Stimulated activated naive CD8-positive, alpha-beta T cell treated with anti-CD3 and anti-CD28 coated beads, Interleukin-15, Interleukin-2, amounts not matched to agents 100 U/mL and 50 U/mL, for 24 hours (primary cell): Measurements from ENCODE around the gene MLX.
A peak's percentile ranks its signal among the peaks of the same experiment; 100 is the strongest.
"Not testable (repeated sequence)": the region's sequence is repeated elsewhere in the genome, so short reads cannot be mapped to it uniquely, and the experiment has no call there.

Experiments
- ATAC-seq: fragments of 150-1000 bp; cut with Tn5 transposase; one replicate; pipeline ENCODE4 v1.10.0; 2021
- DNase-seq: peaks from one replicate; pipeline ENCODE4 v3.0.0; 2021

MLX gene

DNA sequence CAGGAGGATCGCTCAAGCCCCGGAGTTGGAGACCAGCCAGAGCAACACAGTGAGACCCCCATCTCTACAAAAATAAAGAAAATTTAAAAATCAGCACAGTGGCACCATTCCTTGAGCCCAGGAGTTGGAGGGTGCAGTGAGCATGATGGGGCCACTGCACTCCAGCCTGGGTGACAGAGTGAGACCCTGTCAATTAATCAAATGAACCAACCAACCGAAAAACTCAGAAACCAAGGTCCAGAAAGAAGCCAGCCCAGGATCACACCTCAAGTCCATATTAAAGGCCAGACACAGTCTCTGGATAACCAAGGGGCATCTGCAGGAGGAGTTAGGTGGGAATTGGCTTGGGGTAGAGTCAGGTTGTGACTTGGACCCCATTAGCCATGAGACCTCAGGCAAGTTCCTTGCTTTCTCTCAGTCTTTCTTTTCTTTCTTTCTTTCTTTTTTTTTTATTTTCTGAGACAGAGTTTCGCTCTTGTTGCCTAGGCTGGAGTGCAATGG, 11.7 kb upstream of the MLX start:
- ATAC-seq: no peak
- no peak for DNase-seq

DNA sequence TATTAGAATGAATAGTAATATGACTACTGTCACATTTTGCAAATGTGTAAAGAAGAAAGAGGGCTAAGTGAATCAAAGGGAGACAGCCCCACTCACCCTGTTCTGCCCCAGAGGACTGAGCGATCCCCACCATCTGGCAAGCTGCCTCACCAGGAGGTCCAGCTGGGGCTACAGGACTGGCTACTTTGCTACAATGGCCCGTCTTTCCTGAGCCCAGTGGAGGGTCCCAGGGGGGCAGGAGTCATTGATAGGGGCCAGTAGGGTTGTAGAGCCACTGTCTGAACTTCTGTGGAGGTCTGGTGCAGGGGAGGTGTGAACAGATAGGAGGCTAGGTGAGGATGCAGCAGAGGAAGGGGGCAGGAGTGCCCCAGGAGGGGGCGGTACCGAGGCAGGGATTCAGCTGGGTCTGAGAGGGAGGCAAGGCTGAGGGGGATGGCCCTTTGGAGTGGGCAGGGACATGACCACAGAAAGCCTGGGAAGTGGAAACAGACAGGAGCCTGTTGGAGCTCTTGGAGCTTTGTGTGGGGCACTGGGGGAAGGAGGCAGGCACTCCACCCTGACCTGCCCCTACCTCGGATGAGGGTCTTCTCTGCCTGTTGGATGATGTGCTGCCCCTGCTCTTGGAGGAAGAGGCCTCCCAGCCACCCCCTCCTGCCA, 10.8 kb upstream of the MLX start:
- not testable (repeated sequence) for DNase-seq, ATAC-seq

DNA sequence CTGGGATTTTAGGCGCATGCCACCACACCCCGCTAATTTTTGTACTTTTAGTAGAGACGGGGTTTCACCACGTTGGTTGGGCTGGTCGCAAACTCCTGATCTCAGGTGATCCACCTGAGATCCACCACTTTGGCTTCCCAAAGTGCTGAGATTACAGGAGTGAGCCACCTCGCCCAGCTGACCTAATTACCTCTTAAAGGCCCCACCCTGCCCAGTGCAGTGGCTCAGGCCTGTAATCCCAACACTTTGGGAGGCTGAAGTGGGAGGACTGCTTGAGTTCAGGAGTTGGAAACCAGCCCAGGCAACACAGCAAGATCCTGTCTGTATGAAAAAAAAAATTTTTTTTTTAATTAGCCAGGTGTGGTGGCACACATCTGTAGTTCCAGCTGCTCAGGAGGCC, 7.8 kb upstream of the MLX start:
- ATAC-seq: no peak
- DNase-seq: no peak

DNA sequence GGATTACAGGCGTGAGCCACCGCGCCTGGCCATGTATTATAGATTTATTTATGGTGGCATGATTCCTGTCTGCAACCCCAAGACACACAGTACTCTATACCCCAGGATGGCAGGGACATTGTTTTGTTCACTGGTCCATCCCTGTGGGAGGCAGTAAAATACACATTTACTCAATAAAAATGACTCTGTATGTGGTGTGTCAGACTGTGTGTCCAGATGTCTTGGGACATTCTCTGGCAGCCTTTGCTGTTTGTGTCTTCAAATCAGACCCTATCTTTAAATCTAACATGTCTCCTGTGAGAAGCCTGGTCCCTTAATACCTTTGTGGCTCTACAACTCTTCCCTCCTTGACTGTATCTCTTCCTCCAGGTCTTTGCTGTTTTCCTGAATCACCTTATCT, 6.7 kb upstream of the MLX start:
- DNase-seq (no peak), ATAC-seq (no peak)

DNA sequence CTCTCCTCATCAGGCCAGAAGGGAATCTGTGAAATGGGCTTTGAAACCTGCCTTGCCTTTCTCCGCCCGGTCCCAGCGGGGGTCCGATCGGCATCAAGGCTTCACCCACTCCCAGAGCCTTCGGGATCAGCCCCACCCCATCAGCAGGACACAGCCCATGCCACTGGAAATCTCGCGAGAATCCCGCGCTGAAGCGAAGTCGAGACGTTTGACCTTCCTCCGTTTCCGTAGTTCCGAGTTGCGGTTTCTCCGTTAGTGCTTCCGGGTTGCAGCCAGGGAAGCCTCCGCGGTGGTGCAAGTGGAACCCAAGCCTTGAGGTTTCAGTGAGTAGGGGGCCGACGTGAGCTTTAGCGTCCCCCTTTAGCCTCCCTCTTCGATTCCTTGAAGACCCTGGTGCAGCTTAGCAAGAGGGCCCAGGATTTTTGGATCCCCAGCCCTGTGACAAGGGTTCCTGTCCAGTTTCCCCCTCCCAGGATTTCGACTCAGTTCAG, 5.0 kb upstream of the MLX start, which contains the start of gene COASY:
TSS of gene COASY (plus strand) at position 252 of the 491 bp plus-strand sequence. CDS start 475 bp downstream, outside the sequence.
- DNase-seq (peak; percentile 95), ATAC-seq (peak; percentile 67)

DNA sequence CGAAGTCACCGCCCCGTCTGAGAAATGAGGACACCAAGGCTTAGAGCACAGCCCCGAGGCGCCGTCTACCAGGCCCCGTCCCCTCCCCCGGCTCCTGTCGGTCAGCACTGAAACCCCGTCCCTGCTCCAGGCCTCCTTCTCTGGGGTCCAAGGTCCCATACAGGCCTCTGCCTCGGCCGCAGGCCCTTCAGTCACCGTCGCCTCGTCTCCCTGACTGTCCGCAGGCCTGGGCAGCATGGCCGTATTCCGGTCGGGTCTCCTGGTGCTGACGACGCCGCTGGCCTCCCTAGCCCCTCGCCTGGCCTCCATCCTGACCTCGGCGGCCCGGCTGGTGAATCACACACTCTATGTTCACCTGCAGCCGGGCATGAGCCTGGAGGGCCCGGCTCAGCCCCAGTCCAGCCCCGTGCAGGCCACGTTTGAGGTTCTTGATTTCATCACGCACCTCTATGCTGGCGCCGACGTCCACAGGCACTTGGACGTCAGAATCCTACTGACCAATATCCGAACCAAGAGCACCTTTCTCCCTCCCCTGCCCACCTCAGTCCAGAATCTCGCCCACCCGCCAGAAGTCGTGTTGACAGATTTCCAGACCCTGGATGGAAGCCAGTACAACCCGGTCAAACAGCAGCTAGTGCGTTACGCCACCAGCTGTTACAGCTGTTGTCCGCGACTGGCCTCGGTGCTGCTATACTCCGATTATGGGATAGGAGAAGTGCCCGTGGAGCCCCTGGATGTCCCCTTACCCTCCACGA, 4.3 kb upstream of the MLX start:
- DNase-seq (no peak), ATAC-seq (no peak)

DNA sequence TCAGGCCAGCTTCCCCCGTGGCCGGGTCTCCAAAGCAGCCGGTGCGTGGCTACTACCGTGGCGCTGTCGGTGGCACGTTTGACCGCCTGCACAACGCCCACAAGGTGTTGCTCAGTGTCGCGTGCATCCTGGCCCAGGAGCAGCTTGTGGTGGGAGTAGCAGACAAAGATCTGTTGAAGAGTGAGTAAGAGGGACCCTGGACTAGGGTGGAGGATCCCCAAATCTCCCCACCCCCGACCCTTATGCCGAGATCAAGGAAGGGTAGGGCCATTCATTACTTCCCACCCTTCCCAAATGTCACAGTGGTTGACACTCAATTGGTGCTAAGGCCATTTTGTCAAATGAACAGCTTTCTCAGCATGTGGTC, 3.8 kb upstream of the MLX start:
- ATAC-seq (no peak), DNase-seq (no peak)

DNA sequence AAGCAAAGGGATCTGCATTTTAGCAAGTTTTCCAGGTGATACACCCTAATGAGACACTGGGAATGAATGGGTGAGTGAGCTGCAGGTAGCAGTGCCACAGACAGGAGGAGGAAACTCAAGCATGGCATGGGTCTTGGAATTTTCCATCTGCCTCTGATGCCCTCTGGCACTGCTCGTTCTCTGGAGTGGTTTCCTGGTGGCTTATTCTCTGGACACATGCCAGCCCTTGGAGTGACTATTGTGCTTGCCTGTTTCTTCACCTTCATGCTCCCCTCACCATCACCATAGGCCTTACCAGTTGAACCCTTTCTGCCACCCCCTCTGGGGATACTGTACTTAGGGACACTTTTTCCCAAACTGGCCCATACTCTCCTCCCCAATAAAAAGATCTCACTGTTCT, 3.4 kb upstream of the MLX start:
- DNase-seq (no peak), ATAC-seq (no peak)

DNA sequence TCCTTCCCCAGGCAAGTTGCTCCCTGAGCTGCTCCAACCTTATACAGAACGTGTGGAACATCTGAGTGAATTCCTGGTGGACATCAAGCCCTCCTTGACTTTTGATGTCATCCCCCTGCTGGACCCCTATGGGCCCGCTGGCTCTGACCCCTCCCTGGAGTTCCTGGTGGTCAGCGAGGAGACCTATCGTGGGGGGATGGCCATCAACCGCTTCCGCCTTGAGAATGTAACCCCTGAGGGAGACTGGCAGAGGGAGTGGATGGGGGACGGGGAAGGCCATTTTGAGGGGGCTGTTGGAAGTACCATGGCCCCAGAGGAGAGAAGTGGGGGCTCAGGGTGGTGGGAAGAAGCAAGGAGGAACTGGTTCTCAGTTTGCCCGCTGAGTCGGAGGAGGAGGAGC, 3.0 kb upstream of the MLX start:
- DNase-seq: no peak
- no peak for ATAC-seq

DNA sequence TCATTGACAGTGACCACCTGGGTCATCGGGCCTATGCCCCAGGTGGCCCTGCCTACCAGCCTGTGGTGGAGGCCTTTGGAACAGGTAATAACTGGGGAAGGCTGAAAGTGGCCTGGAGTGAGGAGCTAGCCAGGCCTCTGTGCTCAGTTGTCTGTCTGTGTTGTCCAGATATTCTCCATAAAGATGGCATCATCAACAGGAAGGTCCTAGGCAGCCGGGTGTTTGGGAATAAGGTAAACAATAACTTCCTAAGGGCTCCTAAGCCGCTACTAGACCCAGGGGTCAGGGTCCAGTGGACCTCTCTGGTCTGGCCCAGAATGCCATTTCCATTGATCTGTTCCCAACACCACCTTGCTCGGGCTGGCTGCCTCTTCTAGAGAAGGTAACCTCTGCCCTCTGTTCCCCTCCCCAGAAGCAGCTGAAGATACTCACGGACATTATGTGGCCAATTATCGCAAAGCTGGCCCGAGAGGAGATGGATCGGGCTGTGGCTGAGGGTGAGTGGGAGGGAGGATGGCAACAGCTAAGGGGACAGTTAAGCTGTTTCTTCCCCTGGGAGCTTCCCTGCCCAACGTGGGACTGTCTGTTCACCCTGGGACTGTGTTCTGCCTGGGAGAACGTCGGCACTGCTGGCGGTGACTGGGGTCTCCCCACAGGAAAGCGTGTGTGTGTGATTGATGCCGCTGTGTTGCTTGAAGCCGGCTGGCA, 1.9 kb upstream of the MLX start:
- no peak for ATAC-seq

DNA sequence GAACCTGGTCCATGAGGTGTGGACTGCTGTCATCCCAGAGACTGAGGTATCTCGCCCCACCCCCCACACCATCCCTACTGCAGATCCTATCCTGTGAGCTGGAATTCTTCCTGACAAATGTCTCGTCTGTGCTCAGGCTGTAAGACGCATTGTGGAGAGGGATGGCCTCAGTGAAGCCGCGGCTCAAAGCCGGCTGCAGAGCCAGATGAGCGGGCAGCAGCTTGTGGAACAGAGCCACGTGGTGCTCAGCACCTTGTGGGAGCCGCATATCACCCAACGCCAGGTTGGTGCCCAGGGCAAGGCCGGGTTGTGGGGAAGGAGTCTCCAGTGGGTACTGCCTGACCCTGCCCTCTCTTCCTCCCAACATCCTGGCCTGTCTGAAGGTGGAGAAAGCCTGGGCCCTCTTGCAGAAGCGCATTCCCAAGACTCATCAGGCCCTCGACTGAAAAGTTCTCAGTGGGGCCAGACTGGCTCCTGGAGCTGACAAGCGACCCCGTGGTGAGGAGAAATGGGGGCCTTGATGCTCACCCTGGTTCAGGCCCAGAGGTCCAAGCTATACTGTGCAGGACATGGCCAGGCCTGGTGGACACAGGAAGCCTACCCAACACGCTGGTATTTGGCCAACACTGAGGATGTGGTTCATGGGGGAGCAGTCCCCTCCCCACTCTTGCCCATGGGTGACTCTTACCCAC, 1.2 kb upstream of the MLX start:
- ATAC-seq (no peak), DNase-seq (no peak)

More for the DNA sequence above, 1.9 kb upstream of the MLX start:
- no peak for DNase-seq

DNA sequence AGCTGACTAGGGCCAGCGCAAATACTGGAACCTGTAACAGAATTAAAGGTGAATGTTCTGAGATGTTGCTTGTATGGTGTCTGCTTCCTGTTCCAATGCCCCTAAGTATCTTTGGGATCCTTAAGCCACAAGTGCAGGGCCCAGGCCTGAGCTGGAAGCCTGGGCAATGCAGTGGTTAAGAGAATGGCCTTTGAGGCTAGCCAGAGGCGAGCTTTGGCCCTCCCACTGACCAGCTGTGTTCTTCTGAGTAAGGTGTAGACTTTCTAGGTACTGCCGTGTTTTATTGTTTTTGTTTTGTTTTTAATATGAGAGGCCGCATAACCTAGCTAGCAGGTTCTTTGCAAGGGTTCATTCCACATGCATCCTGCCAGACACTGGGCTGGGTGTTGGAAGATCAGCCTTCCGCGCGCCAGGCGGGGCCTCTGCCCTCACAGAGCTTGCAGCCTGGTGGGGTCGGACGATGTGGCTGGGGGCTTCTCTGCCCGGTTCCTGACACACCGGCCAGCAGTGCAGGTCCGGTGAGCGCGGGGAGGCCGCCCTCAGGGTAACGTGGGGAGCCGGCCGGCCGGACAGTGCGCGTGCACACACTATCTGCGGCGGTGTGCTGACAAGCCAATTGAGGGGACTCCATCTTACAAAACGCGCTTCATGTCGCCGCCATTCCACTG, 551 bp upstream of the MLX start:
- ATAC-seq (no peak), DNase-seq (no peak)

DNA sequence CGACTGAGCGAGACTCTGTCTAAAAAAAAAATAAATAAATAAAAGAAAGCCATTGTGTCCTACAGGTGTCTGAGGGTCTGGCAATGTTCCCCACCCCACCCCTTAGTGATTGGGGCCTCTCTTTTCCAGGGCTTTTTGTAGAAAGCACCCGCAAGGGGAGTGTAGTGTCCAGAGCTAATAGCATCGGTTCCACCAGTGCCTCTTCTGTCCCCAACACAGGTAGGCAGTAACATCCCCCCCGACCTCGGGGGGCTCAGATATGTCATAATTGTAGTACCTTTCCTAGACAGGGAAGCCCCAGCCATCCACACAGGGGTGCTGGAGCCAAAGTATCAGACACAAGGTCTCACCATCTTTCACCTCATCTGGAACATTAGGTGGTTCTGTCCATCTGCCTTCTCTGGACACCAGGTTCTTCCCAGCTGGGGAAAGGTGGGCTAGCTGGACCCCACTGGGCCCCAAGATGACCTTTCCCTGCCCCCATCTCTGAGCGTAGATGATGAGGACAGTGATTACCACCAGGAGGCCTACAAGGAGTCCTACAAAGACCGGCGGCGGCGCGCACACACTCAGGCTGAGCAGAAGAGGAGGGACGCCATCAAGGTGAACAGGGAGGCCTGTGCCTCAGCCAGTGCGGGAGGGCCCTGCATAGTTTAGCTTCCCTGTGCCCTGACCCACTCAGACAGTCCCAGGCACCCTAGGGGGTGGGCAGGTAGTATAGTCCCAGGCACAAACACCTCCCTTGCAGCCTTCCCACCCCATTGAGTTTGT, 1.6 kb downstream of the MLX start:
- DNase-seq: no peak
- no peak for ATAC-seq

DNA sequence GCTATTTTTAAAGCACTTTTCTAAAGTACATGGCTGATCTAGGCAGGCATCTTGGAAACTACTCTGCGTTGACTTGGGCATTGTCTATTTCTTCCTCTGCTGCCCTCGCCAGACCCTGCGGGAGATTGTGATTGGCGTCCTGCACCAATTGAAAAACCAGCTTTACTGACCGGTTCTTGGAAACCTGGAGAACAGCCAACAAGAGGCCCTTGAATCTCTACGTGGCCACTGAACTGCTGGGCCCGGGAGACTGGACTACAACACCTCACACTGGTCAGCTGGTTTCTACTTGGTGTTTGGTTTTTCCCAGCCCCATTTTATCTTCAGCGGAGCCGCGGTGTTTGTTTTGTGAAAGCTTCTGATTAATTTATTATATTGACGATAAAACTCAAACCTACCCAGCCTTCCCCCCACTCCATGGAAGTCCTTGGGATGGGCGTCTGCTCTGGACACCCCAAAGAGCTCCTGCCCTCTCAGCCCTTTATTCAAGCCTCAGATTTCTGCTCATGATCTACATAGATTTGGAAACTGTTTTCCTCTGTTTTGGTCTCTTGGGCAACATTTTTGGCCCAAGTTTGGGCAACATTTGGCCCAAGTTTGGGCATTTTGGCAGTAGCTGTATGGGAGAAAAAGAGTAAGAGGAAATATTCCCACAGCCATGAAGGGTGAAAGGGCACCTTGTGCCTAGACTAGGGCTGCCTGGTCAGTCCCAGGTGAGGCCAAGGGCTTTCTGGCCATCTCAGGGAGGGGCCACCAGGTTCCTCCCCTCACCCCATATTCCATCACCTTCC, 4.7 kb downstream of the MLX start:
- DNase-seq (no peak), ATAC-seq (no peak)

DNA sequence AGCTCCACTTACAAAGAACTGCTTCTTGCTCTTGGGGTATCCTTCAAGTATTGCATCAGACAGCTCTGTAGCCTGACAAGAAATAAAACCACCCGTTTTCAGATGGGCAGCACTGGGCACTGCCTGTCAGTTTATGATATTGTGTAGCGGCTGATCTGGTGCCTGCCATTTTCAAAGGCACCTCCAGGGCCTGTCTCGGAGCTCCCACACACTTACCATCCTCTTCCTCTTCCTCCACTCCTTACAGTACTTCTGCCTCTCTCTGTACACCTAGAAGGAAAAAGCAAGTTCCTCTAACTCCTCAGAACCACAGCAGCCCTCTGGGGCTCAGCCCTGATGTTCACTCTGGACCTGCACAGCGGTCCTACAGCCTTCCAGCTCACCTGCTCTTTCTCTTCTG, 6.2 kb downstream of the MLX start:
- DNase-seq (no peak), ATAC-seq (no peak)

DNA sequence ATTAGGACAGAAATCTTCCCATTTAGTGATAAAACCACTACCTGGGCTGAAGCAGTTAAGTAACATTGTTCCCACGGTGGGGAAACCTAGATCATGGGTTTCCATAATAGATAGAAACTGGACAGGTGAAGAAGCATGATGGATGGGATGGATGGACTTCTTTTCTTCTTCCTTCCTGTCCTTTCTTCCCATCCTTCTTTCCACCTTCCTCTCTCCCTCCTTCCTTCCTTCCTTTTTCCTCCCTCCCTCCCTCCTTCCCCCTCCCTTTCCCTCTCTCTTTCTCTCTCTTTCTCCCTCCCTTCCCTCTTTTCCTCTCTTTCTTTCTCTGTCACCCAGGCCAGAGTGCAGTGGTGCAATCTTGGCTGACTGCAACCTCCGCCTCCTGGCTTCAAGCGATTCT, 7.6 kb downstream of the MLX start:
- ATAC-seq: no peak
- DNase-seq: no peak

DNA sequence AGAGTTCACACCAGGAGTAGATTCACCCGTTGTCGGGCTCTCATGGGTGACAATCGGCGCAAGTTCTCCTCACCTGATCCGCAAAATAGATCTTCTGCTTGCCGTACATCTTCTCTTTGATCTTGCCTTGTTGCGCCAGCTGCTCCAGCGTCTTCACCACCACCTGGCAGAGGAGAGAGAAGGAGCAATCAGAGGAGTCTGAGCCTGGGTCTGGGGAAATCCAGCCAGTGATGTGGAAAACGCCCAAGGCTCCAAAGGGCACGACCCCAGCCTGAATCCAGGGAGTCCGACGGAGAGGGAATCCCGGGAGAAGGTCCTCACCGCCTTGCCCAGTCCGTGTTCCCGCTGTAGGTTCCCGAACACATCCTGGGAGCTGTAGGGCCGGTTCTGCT, 10.2 kb downstream of the MLX start:
- ATAC-seq (peak; percentile 4), DNase-seq (no peak)

DNA sequence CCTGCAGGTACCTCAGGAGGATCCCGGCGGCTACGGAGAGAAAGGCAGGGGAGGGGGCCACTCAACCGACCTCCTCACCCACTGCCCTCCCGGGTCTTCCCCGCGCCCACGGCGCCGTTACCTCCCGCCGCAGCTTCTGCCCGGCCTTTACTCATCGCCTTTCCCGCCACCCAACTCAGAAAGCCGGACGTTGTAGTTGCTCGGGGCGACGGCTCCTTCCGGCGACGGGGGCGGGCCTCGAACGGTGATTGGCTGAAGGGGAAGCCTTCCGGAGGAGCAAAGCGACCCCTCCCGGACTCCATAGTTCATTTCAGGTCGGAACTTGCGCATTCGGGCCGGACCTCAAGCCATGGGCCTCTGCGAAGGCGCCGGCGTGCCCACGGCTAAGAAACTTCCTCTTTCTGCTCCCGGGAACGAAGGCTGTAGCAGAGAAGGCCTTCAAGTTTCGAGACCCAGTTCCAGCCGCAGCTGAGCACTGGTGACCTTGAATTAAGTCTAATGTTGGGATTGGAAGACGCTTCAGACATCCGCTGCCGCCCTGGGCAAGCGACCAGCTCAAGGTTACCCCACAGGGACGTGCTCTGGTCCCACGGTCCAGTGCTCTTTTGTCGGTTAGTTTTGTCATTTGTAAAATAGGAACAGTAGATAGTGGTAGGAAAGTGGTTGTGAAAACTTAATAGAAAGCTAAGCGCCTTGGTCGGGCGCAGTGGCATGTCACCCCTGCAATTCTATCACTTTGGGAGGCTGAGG, 10.8 kb downstream of the MLX start, which contains the start of gene PSMC3IP:
TSS of gene PSMC3IP (minus strand) at position 198 of the 750 bp plus-strand sequence. CDS start at position 155, 43 bp downstream.
- peak; percentile 92 for ATAC-seq
- peak; percentile 96 for DNase-seq

DNA sequence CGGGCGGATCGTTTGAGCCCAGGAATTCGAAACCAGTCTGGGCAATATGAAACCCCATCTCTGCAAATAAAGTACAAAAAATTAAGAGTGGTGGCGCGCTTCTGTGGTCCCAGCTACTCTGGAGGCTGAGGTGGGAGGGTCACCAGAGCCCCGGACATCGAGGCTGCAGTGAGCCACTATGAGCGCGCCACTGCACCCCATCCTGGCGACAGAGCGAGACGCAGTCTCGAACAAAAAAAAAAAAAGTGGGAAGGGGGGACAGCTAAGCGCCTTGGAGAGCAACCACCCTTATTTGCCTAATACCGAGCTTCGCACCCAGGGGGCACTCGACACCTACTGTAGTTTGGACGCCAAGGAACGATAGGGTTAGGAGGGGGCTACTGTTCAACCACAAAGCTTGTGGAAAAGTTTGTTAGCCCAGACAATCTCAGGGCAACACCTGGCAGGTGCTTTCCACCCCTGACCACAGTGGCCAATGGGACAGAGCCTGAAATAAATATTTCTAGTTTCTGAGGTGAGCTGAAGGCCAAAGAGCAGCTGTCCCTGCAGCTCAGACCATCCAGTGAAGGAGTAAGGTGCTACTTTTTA, 11.5 kb downstream of the MLX start:
- DNase-seq (peak; percentile 84), ATAC-seq (peak; percentile 58)
